Activated CD4-positive, alpha-beta T cell treated with anti-CD3 and anti-CD28 coated beads for 4 hours (primary cell): Measurements from ENCODE around the gene IL36B.

ENCODE experiments used
- DNase-seq, 2 donors: peaks; one replicate each; pipeline ENCODE4 v3.0.0-alpha.2; 2020

IL36B gene

GRCh38 chr2:113005030-113005509, 47.6 kb downstream of the IL36B start, which contains the start of gene IL36A:
Gene IL36A, plus strand, starts transcription at chr2:113005459. Its CDS starts 413 bp downstream, at chr2:113005872.
- DNase-seq: no peak

GRCh38 chr2:113002677-113003076, 50.0 kb downstream of the IL36B start:
- DNase-seq: no peak

- DNase-seq: no peak
Measured at GRCh38 chr2:113000436-113000835, 52.2 kb downstream of the IL36B start.

- no peak for DNase-seq
Measured at GRCh38 chr2:112997151-112997550, 55.5 kb downstream of the IL36B start.

- DNase-seq: peak; percentile 52 to 56
Measured at GRCh38 chr2:112996635-112997034, 56.0 kb downstream of the IL36B start.

GRCh38 chr2:112995346-112995920, 57.2 kb downstream of the IL36B start:
- DNase-seq: no peak

- DNase-seq: no peak
Measured at GRCh38 chr2:112994648-112995047, 58.0 kb downstream of the IL36B start.

- DNase-seq: no peak
Measured at GRCh38 chr2:112993831-112994230, 58.8 kb downstream of the IL36B start.

GRCh38 chr2:112989611-112990010, 63.1 kb downstream of the IL36B start:
- no peak for DNase-seq

- DNase-seq: peak in 1 of 2 donors; percentile 8
Measured at GRCh38 chr2:112985090-112985489, 67.6 kb downstream of the IL36B start.

- DNase-seq: no peak
Measured at GRCh38 chr2:112980537-112980936, 72.1 kb downstream of the IL36B start.

- DNase-seq: no peak
Measured at GRCh38 chr2:112979731-112980130, 72.9 kb downstream of the IL36B start.

- no peak for DNase-seq
Measured at GRCh38 chr2:112977559-112978056, 75.1 kb downstream of the IL36B start, which contains the start of gene IL36G. Gene IL36G, plus strand, starts transcription at chr2:112978006. Its CDS starts 633 bp downstream, at chr2:112978639.
